Smooth muscle cell (in vitro differentiated cells): ENCODE data around the gene ZNF830. TPM values are rescaled to one million over a fixed set of nuclear protein-coding genes. Genes with fewer than 3 reads are reported as not detected.

Experiments
- DNase-seq: peaks from one replicate; lab custom pipeline; 2025; ENCODE audit not compliant: unreplicated experiment; lab: John Stamatoyannopoulos, UW
- H2AFZ ChIP-seq: fragments of 200-600 bp; sonication (generic); 2 replicates; pipeline ENCODE4 v1.6.0; 2016; ENCODE audit warnings: antibody characterized with exemption, low read depth, mild to moderate bottlenecking
- H3F3A ChIP-seq: fragments of 200-600 bp; sonication (generic); 2 replicates; pipeline ENCODE4 v1.6.0; 2017; ENCODE audit warnings: antibody characterized with exemption, low read depth
- H3K27ac ChIP-seq: fragments of 200-600 bp; sonication (generic); 2 replicates; pipeline ENCODE4 v1.5.1; 2016; ENCODE audit warnings: low read depth, mild to moderate bottlenecking
- H3K27me3 ChIP-seq: fragments of 200-600 bp; sonication (generic); 2 replicates; pipeline ENCODE4 v1.6.1; 2016; ENCODE audit warnings: low read depth, mild to moderate bottlenecking
- H3K36me3 ChIP-seq: fragments of 200-600 bp; sonication (generic); 2 replicates; pipeline ENCODE4 v1.5.1; 2016; ENCODE audit warnings: low read depth
- H3K4me1 ChIP-seq: fragments of 200-600 bp; sonication (generic); 2 replicates; pipeline ENCODE4 v1.5.1; 2016; ENCODE audit warnings: low read depth
- H3K4me2 ChIP-seq: fragments of 200-600 bp; sonication (generic); 2 replicates; pipeline ENCODE4 v1.6.0; 2016; ENCODE audit warnings: mild to moderate bottlenecking
- H3K4me3 ChIP-seq: fragments of 200-600 bp; sonication (generic); 2 replicates; pipeline ENCODE4 v1.5.1; 2016; ENCODE audit warnings: mild to moderate bottlenecking
- H3K79me2 ChIP-seq: fragments of 200-600 bp; sonication (generic); 2 replicates; pipeline ENCODE4 v1.6.0; 2016; ENCODE audit warnings: low read depth, mild to moderate bottlenecking
- H3K9ac ChIP-seq: fragments of 200-600 bp; sonication (generic); 2 replicates; pipeline ENCODE4 v1.6.0; 2016; ENCODE audit warnings: low read depth
- H3K9me3 ChIP-seq: fragments of 200-600 bp; sonication (generic); replicated peaks from 2 replicates; pipeline ENCODE4 v1.5.1; 2016; ENCODE audit warnings: low read depth
- H4K20me1 ChIP-seq: fragments of 200-600 bp; sonication (generic); 2 replicates; pipeline ENCODE4 v1.6.0; 2016; ENCODE audit warnings: low read depth
- CTCF ChIP-seq: fragments of 200-600 bp; sonication (generic); IDR thresholded peaks from 2 replicates; pipeline ENCODE4 v1.5.1; 2017; ENCODE audit warnings: borderline replicate concordance, mild to moderate bottlenecking, antibody characterized with exemption; ENCODE audit not compliant: insufficient read depth, poor library complexity, severe bottlenecking
- WGBS: methylation state at CpG from one replicate; pipeline ENCODE4 v1.1.7; 2016; ENCODE audit warnings: low lambda C conversion rate; 5-methylcytosine and 5-hydroxymethylcytosine counted together
- polyA plus RNA-seq: library from polyadenylated mRNA; unstranded; fragments of >200 nt; fragmentation: Nextera tagmentation; extraction: Ambion mirVana; gene quantifications from 2 replicates; pipeline ENCODE4 v1.2.1, GENCODE V29; 2016
- total RNA-seq: library from RNA; depleted of rRNA; stranded (reverse); fragments of >200 nt; gene quantifications from 2 replicates; pipeline ENCODE4 v1.2.3, GENCODE V29; 2014

The ZNF830 gene
- total and polyA plus RNA-seq, 2 experiments from 2014 or later: 10.2 to 10.4 TPM

GRCh38 chr17:35006961-35007360 is 45.6 kb downstream of the ZNF830 start:
- Histone ChIP-seq H3K4me3 (no peak overlapping the region), H3K4me1 (no peaks in the 10 kb centered on the region), H3K36me3 (no peaks in the 10 kb centered on the region), H3K27ac (no peak overlapping the region), H3F3A (no peaks in the 10 kb centered on the region), H3K9ac (no peak overlapping the region), H3K9me3 (no peaks in the 10 kb centered on the region), H4K20me1 (no peaks in the 10 kb centered on the region), H3K27me3 (no peaks in the 10 kb centered on the region), H2AFZ (no peak overlapping the region), H3K4me2 (no peak overlapping the region), H3K79me2 (no peaks in the 10 kb centered on the region)
- DNase-seq: no peak
- TF ChIP-seq CTCF: no peak
- 88% methylated on average over 1 of the region's 1 CpG for WGBS

GRCh38 chr17:35010093-35010492 is 48.8 kb downstream of the ZNF830 start:
- no peaks in the 10 kb centered on the region for H3K9me3 ChIP-seq
- no peak overlapping the region for H3K4me2 ChIP-seq
- no peaks in the 10 kb centered on the region for H3K36me3 ChIP-seq
- H3K4me1 ChIP-seq: no peaks in the 10 kb centered on the region
- H3K4me3 ChIP-seq: no peak overlapping the region
- no peaks in the 10 kb centered on the region for H3K79me2 ChIP-seq
- no peak overlapping the region for H2AFZ ChIP-seq
- no peaks in the 10 kb centered on the region for H4K20me1 ChIP-seq
- TF ChIP-seq CTCF: no peak
- H3F3A ChIP-seq: no peaks in the 10 kb centered on the region
- no peak overlapping the region for H3K27ac ChIP-seq
- no peak for DNase-seq
- 87% methylated on average over 3 of the region's 3 CpGs for WGBS
- no peak overlapping the region for H3K9ac ChIP-seq
- H3K27me3 ChIP-seq: no peaks in the 10 kb centered on the region

GRCh38 chr17:35011671-35012216 is 50.4 kb downstream of the ZNF830 start:
- Histone ChIP-seq H3K4me3 (no peak overlapping the region), H4K20me1 (no peaks in the 10 kb centered on the region), H3K9ac (no peak overlapping the region), H3K9me3 (no peaks in the 10 kb centered on the region), H3K27me3 (no peaks in the 10 kb centered on the region), H3K27ac (no peak overlapping the region), H3K36me3 (no peaks in the 10 kb centered on the region), H2AFZ (no peak overlapping the region), H3F3A (no peaks in the 10 kb centered on the region), H3K4me2 (no peak overlapping the region), H3K79me2 (no peaks in the 10 kb centered on the region), H3K4me1 (no peaks in the 10 kb centered on the region)
- TF ChIP-seq CTCF: no peak
- no peak for DNase-seq
- WGBS: 75% methylated on average over 5 of the region's 5 CpGs

Other genes with a start within 250 kb of the ZNF830 start
- gene CCT6B, start 80 bp upstream of the ZNF830 start, total RNA-seq: 1.5 and 1.9 TPM in 2 replicates
- 1.6 and 1.8 TPM in 2 replicates for gene CCT6B, start 80 bp upstream of the ZNF830 start, polyA plus RNA-seq
- gene LIG3, start 19.0 kb downstream of the ZNF830 start, total RNA-seq: 31.2 and 34.6 TPM in 2 replicates
- gene LIG3, start 19.0 kb downstream of the ZNF830 start, polyA plus RNA-seq: 18.1 and 19.4 TPM in 2 replicates
- 7.1 and 20.0 TPM in 2 replicates for gene RFFL, start 102.2 kb downstream of the ZNF830 start, total RNA-seq
- gene RFFL, start 102.2 kb downstream of the ZNF830 start, polyA plus RNA-seq: 5.3 and 7.0 TPM in 2 replicates
- gene RAD51D, start 158.3 kb downstream of the ZNF830 start, total RNA-seq: 1.4 and 1.7 TPM in 2 replicates
- 2.0 and 5.5 TPM in 2 replicates for gene RAD51D, start 158.3 kb downstream of the ZNF830 start, polyA plus RNA-seq
- gene FNDC8, start 160.1 kb downstream of the ZNF830 start, total RNA-seq: not detected in 2 replicates
- not detected in 2 replicates for gene FNDC8, start 160.1 kb downstream of the ZNF830 start, polyA plus RNA-seq
- gene NLE1, start 180.8 kb downstream of the ZNF830 start, total RNA-seq: 4.6 and 10.3 TPM in 2 replicates
- gene NLE1, start 180.8 kb downstream of the ZNF830 start, polyA plus RNA-seq: 4.9 and 5.6 TPM in 2 replicates
- gene UNC45B, start 186.3 kb downstream of the ZNF830 start, total RNA-seq: not detected in 2 replicates
- 0.02 TPM in 1 of 2 replicates, not detected in the other for gene UNC45B, start 186.3 kb downstream of the ZNF830 start, polyA plus RNA-seq
- gene SLC35G3, start 232.9 kb downstream of the ZNF830 start, total RNA-seq: not detected in 2 replicates
- gene SLC35G3, start 232.9 kb downstream of the ZNF830 start, polyA plus RNA-seq: not detected in 2 replicates